HEK293T (cell line): ENCODE measurements around the gene STAB2.

Source experiments
- CTCF ChIA-PET: fragments of 350-600 bp; formaldehyde crosslinking; extraction: SDS; loops from one replicate; lab custom pipeline; 2021; ENCODE audit warnings: antibody characterized with exemption, inconsistent platforms; lab: Yijun Ruan, JAX
- POLR2A ChIA-PET: fragments of 350-600 bp; formaldehyde crosslinking; extraction: SDS; loops from one replicate; lab custom pipeline; 2020; ENCODE audit warnings: antibody characterized with exemption, inconsistent platforms; lab: Yijun Ruan, JAX
- DNase-seq: peaks from one replicate; pipeline ENCODE4 v3.0.0; 2012; ENCODE audit warnings: mixed read lengths; ENCODE audit errors: extremely low spot score
- ARNT ChIP-seq: fragments of 450-650 bp; IDR thresholded peaks from 2 replicates; pipeline ENCODE4 v1.6.1; 2017; ENCODE audit warnings: mild to moderate bottlenecking
- BHLHE40 ChIP-seq: fragments of 450-650 bp; IDR thresholded peaks from 2 replicates; pipeline ENCODE4 v1.6.1; 2016; ENCODE audit warnings: mild to moderate bottlenecking, moderate library complexity, borderline replicate concordance
- CTBP1 ChIP-seq: fragments of 450-650 bp; IDR thresholded peaks from 2 replicates; pipeline ENCODE4 v1.6.1; 2016; ENCODE audit warnings: borderline replicate concordance
- ELF4 ChIP-seq: fragments of 450-650 bp; IDR thresholded peaks from 2 replicates; pipeline ENCODE4 v1.6.1; 2017; ENCODE audit warnings: antibody characterized with exemption
- FOXA1 ChIP-seq: fragments of 450-650 bp; IDR thresholded peaks from 2 replicates; pipeline ENCODE4 v1.6.1; 2016; ENCODE audit warnings: mild to moderate bottlenecking
- FOXK2 ChIP-seq: fragments of 450-650 bp; IDR thresholded peaks from 2 replicates; pipeline ENCODE4 v1.6.1; 2016; ENCODE audit warnings: mild to moderate bottlenecking
- FOXM1 ChIP-seq: fragments of 450-650 bp; IDR thresholded peaks from 2 replicates; pipeline ENCODE4 v1.6.1; 2017; ENCODE audit warnings: mild to moderate bottlenecking, borderline replicate concordance
- HDGF ChIP-seq: fragments of 450-650 bp; IDR thresholded peaks from 2 replicates; pipeline ENCODE4 v1.6.1; 2017; ENCODE audit warnings: antibody characterized with exemption, borderline replicate concordance
- L3MBTL2 ChIP-seq: fragments of 450-650 bp; conservative IDR thresholded peaks from 2 replicates; pipeline ENCODE4 v1.6.1; 2016; ENCODE audit warnings: mild to moderate bottlenecking
- LEF1 ChIP-seq: fragments of 450-650 bp; IDR thresholded peaks from 2 replicates; pipeline ENCODE4 v1.6.1; 2017; ENCODE audit warnings: mild to moderate bottlenecking, borderline replicate concordance
- NFRKB ChIP-seq: fragments of 450-650 bp; IDR thresholded peaks from 2 replicates; pipeline ENCODE4 v1.6.1; 2016; ENCODE audit warnings: mild to moderate bottlenecking, moderate library complexity
- SP1 ChIP-seq: fragments of 450-650 bp; IDR thresholded peaks from 2 replicates; pipeline ENCODE4 v1.6.1; 2017
- SUZ12 ChIP-seq: fragments of 450-650 bp; IDR thresholded peaks from 2 replicates; pipeline ENCODE4 v1.6.1; 2016; ENCODE audit warnings: mild to moderate bottlenecking
- TARDBP ChIP-seq: fragments of 450-650 bp; IDR thresholded peaks from 2 replicates; pipeline ENCODE4 v1.6.1; 2016
- ZNF384 ChIP-seq: fragments of 450-650 bp; IDR thresholded peaks from 2 replicates; pipeline ENCODE4 v1.6.1; 2016
- TF ChIP-seq, protein P1 (sequence below): fragments of 450-650 bp; IDR thresholded peaks from 2 replicates; pipeline ENCODE4 v1.6.1; 2016

Gene STAB2

DNA sequence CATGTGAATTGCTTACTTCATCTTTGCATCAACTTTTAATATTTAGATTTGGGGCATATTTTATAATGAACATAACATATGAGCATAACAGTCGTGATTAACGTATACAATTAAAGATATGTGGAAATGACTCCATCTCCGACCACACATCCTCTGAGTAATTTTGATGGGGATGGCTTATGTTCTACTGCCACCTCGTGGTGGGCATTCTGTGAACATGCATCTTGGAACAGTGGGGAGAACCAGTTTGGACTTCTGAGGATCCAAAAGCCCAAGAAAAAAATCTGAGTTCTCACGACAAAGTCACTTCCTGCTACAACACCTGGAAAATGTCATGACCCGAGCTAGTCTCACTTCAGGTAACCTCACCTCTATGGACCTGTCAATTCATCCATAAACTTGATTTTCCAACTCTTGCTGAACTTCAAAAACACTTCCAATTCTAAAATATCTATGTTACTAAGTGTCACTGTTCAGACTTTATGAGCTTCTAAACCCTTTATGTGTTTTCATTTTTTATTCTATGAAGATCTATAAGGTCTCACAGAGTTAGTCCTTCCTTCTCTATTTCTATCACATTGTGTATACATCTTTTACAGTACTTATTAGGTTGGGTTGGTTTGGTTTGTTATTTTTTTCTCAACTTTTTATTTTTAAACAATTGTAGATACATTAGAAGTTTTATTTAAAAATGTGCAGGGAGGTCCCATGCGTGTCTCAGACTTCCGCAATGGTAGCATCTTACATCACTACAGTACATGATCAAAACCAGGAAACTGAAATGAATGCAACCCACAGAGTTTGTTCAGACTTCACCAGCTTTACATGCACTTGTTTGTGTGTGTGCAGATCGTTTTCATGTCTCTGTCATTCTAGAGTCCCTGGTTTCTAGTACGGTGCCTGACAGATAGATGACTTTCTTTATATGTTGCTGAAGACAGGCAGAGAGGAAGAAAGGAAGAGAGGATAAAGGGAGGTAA is 38.2 kb upstream of the STAB2 start:
- TF ChIP-seq CTBP1 (no peak), BHLHE40 (no peak), FOXK2 (no peak), TARDBP (no peak), L3MBTL2 (no peak)
- TF ChIP-seq, protein P1, sequence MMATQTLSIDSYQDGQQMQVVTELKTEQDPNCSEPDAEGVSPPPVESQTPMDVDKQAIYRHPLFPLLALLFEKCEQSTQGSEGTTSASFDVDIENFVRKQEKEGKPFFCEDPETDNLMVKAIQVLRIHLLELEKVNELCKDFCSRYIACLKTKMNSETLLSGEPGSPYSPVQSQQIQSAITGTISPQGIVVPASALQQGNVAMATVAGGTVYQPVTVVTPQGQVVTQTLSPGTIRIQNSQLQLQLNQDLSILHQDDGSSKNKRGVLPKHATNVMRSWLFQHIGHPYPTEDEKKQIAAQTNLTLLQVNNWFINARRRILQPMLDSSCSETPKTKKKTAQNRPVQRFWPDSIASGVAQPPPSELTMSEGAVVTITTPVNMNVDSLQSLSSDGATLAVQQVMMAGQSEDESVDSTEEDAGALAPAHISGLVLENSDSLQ: no peak
- peak; percentile 61 for DNase-seq
- POLR2A ChIA-PET: no interaction called here
- CTCF ChIA-PET: interaction anchor here (0.7 to 2.3 kb wide), 11 partner anchors 14 to 670 kb away, joined by 3 to 19 read pairs (median 4); no protein-coding TSS in a partner anchor

DNA sequence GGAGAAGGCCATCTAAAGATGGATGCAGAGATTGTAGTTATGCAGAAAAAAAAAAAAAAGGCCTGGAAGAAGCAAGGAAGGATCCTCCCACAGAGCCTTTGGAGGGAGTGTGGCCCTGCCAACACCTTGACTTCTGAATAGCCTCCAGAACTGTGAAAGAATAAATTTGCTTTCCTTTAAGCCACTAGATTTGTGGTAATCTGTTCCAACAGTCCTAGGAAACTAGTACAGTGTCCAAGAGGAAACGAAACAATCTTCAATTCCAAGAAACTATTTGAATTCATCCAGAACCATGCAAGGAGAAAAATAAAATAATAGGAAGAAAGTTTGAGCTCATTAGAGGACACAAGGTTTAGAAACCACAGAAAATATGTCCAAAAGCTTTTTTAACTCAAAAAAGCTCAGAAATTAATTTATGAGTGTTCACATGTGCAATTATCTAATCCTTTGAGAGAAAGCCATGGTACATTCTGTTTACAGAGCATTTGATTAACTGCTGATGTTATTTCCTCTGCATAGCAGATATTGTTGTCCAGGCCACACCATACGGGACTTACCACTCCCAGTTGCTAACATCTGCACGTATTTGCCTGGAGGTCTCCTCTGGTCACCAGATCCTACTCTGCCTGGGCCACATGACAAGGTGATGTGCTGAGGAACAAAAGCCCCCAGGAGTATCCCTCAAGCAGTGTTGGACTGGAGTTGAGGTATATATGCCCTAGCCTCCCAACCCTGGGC is 30.0 kb upstream of the STAB2 start:
- no peak for DNase-seq
- POLR2A ChIA-PET: no interaction called here
- TF ChIP-seq FOXM1: no peak
- no peak for TF ChIP-seq BHLHE40
- TF ChIP-seq SUZ12: no peak
- TF ChIP-seq ELF4: no peak
- TF ChIP-seq, protein P1: no peak
- no peak for TF ChIP-seq ARNT
- TF ChIP-seq FOXK2: no peak
- no peak for TF ChIP-seq CTBP1
- CTCF ChIA-PET: no interaction called here

DNA sequence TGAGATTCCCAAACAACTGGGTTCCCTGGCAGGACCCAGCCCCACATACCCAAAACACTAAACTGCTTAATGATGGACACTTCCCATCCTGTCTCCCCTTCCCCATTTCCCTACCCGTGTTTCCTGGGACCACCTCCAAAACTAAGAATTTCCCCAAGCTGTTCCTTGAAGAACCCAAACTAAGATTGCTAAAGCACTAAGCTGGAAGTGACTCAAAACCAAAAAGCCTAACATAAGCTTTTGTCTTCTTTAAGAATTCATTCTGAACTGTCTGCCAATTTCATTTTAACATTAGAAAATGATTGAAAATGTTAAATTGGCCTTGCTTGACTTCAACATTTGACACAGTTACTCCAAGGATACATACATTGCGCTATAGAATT is 29.5 kb upstream of the STAB2 start:
- TF ChIP-seq ZNF384 (no peak), LEF1 (no peak), ELF4 (no peak), FOXK2 (no peak), NFRKB (no peak), TARDBP (no peak)
- DNase-seq: no peak
- CTCF ChIA-PET: no interaction called here
- POLR2A ChIA-PET: no interaction called here

DNA sequence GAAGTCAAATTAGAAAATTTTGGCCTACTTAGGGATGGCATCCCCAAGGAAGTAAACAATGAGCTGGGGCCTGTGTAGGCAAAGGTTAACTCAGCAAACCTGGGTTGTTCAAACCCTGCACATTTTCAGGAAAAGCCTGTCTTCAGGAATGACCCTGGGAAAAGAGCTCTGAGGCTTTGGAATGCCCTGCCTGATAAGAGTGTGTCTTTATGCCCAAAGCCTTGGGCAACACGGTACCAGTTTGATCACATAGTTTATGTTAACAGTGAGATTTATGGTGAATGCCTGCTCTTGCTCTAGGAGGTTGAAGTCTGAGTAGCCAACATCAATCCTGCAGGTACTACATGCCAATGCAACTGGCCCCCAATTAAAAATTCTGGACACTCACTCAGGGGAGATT is 28.2 kb upstream of the STAB2 start:
- TF ChIP-seq ELF4 (no peak), CTBP1 (no peak), TARDBP (no peak)
- TF ChIP-seq, protein P1: no peak
- no peak for DNase-seq
- ChIA-PET CTCF (no interaction called here), POLR2A (no interaction called here)

DNA sequence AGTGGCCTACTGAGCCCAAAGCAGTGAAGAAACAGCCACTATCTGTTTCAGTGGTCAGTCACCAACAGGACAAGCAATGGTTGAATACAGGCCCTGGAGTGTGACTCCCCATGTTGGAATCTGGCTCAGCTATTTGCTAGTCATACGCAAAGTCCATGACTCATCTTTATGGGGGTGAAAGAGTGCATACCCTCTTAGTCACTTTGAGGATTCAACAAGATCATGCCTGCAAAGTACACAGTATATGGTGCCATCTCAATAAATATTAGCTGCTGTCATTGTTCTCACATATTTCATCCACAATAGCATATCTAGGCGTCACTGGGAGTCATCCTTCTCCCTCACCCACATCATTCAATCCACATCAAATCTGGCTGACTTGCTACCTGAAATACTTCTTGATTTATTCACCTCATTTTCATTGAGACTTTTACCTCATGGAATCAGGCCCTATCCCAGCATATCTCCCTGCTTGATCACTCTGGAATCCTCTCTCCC is 26.4 kb upstream of the STAB2 start:
- DNase-seq: no peak
- no peak for TF ChIP-seq SUZ12
- TF ChIP-seq ZNF384: no peak
- no peak for TF ChIP-seq FOXA1
- TF ChIP-seq ARNT: no peak
- no peak for TF ChIP-seq BHLHE40
- TF ChIP-seq L3MBTL2: no peak
- TF ChIP-seq NFRKB: no peak
- TF ChIP-seq HDGF: no peak
- no peak for TF ChIP-seq SP1
- TF ChIP-seq TARDBP: no peak
- TF ChIP-seq CTBP1: no peak
- no peak for TF ChIP-seq FOXK2
- TF ChIP-seq, protein P1: no peak
- no peak for TF ChIP-seq FOXM1
- no peak for TF ChIP-seq LEF1
- TF ChIP-seq ELF4: no peak
- CTCF ChIA-PET: interaction anchor here (0.6 kb wide), 1 partner anchor 1690 kb away, joined by 4 read pairs; no protein-coding TSS in a partner anchor
- POLR2A ChIA-PET: no interaction called here

DNA sequence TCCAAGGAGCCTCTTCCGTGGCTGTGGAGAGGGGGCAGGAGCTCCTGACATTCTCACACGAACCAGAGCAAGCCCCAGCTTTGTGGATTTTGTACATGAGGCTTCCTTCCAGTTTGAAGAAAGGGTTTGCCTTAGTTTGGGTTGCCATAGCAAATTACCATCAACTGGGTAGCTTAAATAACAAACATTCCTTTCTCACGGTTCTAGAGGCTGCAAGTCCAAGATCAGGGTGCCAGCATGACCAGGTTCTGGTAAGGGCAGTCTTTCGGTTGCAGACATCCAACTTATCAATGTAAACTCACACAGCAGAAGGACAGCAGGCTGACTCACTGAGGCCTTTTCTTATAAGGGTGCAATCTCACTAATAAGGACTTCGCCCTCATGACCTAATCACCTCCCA is 25.9 kb upstream of the STAB2 start:
- CTCF ChIA-PET: no interaction called here
- no peak for DNase-seq
- TF ChIP-seq ARNT: no peak
- TF ChIP-seq SP1: no peak
- no peak for TF ChIP-seq NFRKB
- no peak for TF ChIP-seq LEF1
- no peak for TF ChIP-seq L3MBTL2
- TF ChIP-seq, protein P1: no peak
- no peak for TF ChIP-seq HDGF
- TF ChIP-seq ZNF384: no peak
- TF ChIP-seq SUZ12: no peak
- no peak for TF ChIP-seq FOXK2
- TF ChIP-seq TARDBP: no peak
- no peak for TF ChIP-seq CTBP1
- TF ChIP-seq BHLHE40: no peak
- TF ChIP-seq FOXM1: no peak
- no peak for TF ChIP-seq FOXA1
- POLR2A ChIA-PET: no interaction called here
